SK-N-SH treated with all-trans-retinoic acid at 6 μM for 48 hours (cell line): ENCODE data around the gene DRAM1.

Experiments used
- ATAC-seq: fragments of 200-7000 bp; cut with Tn5 transposase; 3 replicates; pipeline ENCODE4 v1.9.1; 2020; ENCODE audit warnings: mild to moderate bottlenecking, moderate library complexity
- ARNTL ChIP-seq: fragments of 450-650 bp; formaldehyde crosslinking; IDR thresholded peaks from 2 replicates; pipeline ENCODE4 v1.5.0; 2020; ENCODE audit warnings: low read depth, mild to moderate bottlenecking, moderate library complexity, borderline replicate concordance
- BACH2 ChIP-seq: fragments of 250-450 bp; sonication (Bioruptor Pico); IDR thresholded peaks from 2 replicates; pipeline ENCODE4 v1.9.0; 2021; ENCODE audit warnings: mild to moderate bottlenecking, borderline replicate concordance
- CSDC2 ChIP-seq: fragments of 250-450 bp; sonication (Bioruptor Pico); IDR thresholded peaks from 2 replicates; pipeline ENCODE4 v1.5.0; 2020; ENCODE audit warnings: mild to moderate bottlenecking, moderate library complexity
- GLIS3 ChIP-seq: fragments of 250-450 bp; sonication (Bioruptor Pico); IDR thresholded peaks from 2 replicates; pipeline ENCODE4 v1.5.0; 2020; ENCODE audit warnings: mild to moderate bottlenecking, moderate library complexity
- ISL1 ChIP-seq: fragments of 250-450 bp; sonication (Bioruptor Pico); IDR thresholded peaks from 2 replicates; pipeline ENCODE4 v2.1.2; 2022; ENCODE audit warnings: mild to moderate bottlenecking, moderate library complexity
- OSR1 ChIP-seq: fragments of 250-450 bp; sonication (Bioruptor Pico); IDR thresholded peaks from 2 replicates; pipeline ENCODE4 v1.8.0; 2022; ENCODE audit warnings: moderate library complexity, mild to moderate bottlenecking, inconsistent platforms
- RARB ChIP-seq: fragments of 250-450 bp; sonication (Bioruptor Pico); IDR thresholded peaks from 2 replicates; pipeline ENCODE4 v1.8.0; 2021; ENCODE audit warnings: mild to moderate bottlenecking, moderate library complexity
- TCF4 ChIP-seq: fragments of 250-450 bp; sonication (Bioruptor Pico); IDR thresholded peaks from 2 replicates; pipeline ENCODE4 v1.8.0; 2021; ENCODE audit warnings: mild to moderate bottlenecking, moderate library complexity, borderline replicate concordance
- TOX ChIP-seq: fragments of 250-450 bp; sonication (Bioruptor Pico); IDR thresholded peaks from 2 replicates; pipeline ENCODE4 v1.8.0; 2021; ENCODE audit warnings: mild to moderate bottlenecking, moderate library complexity, borderline replicate concordance
- ZC3H10 ChIP-seq: fragments of 250-450 bp; sonication (Bioruptor Pico); IDR thresholded peaks from 2 replicates; pipeline ENCODE4 v1.5.1; 2021; ENCODE audit warnings: mild to moderate bottlenecking, moderate library complexity
- ZFP3 ChIP-seq: fragments of 250-450 bp; sonication (Bioruptor Pico); IDR thresholded peaks from 2 replicates; pipeline ENCODE4 v1.5.0; 2020; ENCODE audit warnings: mild to moderate bottlenecking, moderate library complexity
- ZFP30 ChIP-seq: fragments of 450-650 bp; formaldehyde crosslinking; IDR thresholded peaks from 2 replicates; pipeline ENCODE4 v1.5.0; 2022; ENCODE audit warnings: mild to moderate bottlenecking, moderate library complexity
- ZNF565 ChIP-seq: fragments of 450-650 bp; formaldehyde crosslinking; conservative IDR thresholded peaks from 2 replicates; pipeline ENCODE4 v1.5.0; 2020; ENCODE audit warnings: low read depth, mild to moderate bottlenecking, moderate library complexity
- ZNF8 ChIP-seq: fragments of 450-650 bp; formaldehyde crosslinking; IDR thresholded peaks from 2 replicates; pipeline ENCODE4 v1.5.0; 2020; ENCODE audit warnings: mild to moderate bottlenecking, moderate library complexity
- TF ChIP-seq, protein P1 (sequence below): fragments of 250-450 bp; sonication (Bioruptor Pico); IDR thresholded peaks from 2 replicates; pipeline ENCODE4 v1.5.0; 2020; ENCODE audit warnings: mild to moderate bottlenecking, moderate library complexity
- TF ChIP-seq, protein P2 (sequence below): fragments of 250-450 bp; sonication (Bioruptor Pico); IDR thresholded peaks from 2 replicates; pipeline ENCODE4 v1.8.0; 2020; ENCODE audit warnings: mild to moderate bottlenecking, moderate library complexity, borderline replicate concordance

DRAM1 gene

DNA sequence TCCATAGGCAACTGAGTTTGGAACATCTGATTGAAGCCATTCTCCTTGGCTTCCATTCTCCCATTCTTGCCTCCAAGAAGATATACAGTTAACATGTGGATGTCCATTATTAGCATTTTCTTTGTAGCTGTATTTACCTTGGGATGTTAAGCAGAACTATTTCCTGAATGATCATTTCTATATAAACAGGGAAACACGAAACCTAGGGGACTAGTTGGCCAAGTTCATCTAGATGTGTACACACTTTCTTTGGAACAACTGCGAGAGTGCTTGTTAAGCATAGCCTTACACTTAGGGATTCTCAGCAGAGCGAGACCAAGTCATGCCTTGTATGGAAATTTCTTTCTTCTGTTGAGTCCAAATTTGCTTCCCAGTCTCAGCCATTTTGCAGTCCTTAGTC, 42.1 kb downstream of the DRAM1 start (continued):
- TF ChIP-seq, protein P1, sequence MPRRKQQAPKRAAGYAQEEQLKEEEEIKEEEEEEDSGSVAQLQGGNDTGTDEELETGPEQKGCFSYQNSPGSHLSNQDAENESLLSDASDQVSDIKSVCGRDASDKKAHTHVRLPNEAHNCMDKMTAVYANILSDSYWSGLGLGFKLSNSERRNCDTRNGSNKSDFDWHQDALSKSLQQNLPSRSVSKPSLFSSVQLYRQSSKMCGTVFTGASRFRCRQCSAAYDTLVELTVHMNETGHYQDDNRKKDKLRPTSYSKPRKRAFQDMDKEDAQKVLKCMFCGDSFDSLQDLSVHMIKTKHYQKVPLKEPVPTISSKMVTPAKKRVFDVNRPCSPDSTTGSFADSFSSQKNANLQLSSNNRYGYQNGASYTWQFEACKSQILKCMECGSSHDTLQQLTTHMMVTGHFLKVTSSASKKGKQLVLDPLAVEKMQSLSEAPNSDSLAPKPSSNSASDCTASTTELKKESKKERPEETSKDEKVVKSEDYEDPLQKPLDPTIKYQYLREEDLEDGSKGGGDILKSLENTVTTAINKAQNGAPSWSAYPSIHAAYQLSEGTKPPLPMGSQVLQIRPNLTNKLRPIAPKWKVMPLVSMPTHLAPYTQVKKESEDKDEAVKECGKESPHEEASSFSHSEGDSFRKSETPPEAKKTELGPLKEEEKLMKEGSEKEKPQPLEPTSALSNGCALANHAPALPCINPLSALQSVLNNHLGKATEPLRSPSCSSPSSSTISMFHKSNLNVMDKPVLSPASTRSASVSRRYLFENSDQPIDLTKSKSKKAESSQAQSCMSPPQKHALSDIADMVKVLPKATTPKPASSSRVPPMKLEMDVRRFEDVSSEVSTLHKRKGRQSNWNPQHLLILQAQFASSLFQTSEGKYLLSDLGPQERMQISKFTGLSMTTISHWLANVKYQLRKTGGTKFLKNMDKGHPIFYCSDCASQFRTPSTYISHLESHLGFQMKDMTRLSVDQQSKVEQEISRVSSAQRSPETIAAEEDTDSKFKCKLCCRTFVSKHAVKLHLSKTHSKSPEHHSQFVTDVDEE (CRISPR knock-in tag), result no peak
- TF ChIP-seq, protein P2, sequence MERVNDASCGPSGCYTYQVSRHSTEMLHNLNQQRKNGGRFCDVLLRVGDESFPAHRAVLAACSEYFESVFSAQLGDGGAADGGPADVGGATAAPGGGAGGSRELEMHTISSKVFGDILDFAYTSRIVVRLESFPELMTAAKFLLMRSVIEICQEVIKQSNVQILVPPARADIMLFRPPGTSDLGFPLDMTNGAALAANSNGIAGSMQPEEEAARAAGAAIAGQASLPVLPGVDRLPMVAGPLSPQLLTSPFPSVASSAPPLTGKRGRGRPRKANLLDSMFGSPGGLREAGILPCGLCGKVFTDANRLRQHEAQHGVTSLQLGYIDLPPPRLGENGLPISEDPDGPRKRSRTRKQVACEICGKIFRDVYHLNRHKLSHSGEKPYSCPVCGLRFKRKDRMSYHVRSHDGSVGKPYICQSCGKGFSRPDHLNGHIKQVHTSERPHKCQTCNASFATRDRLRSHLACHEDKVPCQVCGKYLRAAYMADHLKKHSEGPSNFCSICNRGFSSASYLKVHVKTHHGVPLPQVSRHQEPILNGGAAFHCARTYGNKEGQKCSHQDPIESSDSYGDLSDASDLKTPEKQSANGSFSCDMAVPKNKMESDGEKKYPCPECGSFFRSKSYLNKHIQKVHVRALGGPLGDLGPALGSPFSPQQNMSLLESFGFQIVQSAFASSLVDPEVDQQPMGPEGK (CRISPR knock-in tag), result no peak
- no peak for TF ChIP-seq ZC3H10 (CRISPR knock-in tag)
- no peak for TF ChIP-seq BACH2
- TF ChIP-seq ZNF8 (CRISPR knock-in tag), result no peak
- TF ChIP-seq CSDC2 (CRISPR knock-in tag), result no peak

DNA sequence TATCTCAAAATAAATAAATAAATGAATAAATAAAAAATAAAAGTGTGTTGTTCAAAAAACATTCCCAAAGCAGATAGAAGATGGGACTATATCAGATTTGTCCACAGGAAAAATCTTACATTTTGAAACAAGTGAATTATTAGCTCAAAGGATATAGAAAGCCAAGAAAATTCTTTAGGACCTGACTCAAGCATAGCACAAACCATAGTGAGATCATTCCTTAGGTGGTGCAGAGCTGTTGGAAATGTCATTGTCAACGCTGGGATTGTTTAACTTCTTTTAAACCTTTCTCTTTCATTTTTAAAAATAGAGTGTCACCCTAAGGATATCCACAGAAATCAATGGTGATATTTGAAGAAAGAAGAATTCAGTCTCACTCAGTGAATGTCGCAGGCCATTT, 43.5 kb downstream of the DRAM1 start:
- no peak for ATAC-seq
- TF ChIP-seq TCF4 (CRISPR knock-in tag) (no peak), OSR1 (no peak), ZFP30 (no peak), ISL1 (CRISPR knock-in tag) (no peak), ARNTL (no peak), TOX (CRISPR knock-in tag) (no peak), GLIS3 (CRISPR knock-in tag) (no peak), RARB (CRISPR knock-in tag) (no peak), ZFP3 (no peak), CSDC2 (CRISPR knock-in tag) (no peak), BACH2 (no peak)
- TF ChIP-seq, protein P1 (CRISPR knock-in tag), result no peak

DNA sequence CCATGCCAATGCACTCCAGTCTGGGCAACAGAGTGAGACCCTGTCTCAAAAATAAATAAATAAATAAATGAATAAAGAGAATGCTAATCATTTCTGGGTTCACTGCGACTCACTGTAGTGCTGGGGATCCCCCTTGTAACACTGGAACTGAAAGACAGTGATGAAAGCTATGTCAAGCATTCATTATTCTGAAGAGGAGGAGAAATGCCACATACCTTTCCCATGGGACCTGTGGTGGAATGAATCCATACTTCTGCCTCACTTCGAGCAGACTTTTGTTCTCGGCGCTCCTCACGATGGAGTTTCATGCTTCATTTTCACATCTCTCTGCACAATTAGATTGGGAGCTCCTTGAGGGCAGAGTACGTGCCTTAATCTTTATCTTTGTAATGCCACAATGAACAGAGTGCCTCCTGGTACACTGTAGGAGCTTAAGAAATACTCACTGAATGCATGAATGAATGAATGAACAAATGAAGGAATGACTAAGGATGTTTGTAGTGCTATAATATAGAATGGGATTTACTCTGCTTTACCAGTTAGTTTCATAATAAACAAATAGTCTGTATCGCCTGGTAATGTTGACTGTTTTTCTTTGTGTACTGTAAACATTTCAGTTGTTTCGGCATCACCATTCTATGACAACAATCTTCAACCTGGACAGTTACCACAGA, 45.8 kb downstream of the DRAM1 start:
- ATAC-seq, result no peak
- TF ChIP-seq GLIS3 (CRISPR knock-in tag) (no peak), ZNF565 (CRISPR knock-in tag) (no peak), TOX (CRISPR knock-in tag) (no peak), ISL1 (CRISPR knock-in tag) (no peak), TCF4 (CRISPR knock-in tag) (no peak), ZC3H10 (CRISPR knock-in tag) (no peak)
- TF ChIP-seq, protein P2 (CRISPR knock-in tag), result no peak
- TF ChIP-seq, protein P1 (CRISPR knock-in tag), result no peak
